IMR-90 (cell line): ENCODE results near the gene AHDC1. TPM values are rescaled to one million over a fixed set of nuclear protein-coding genes. Genes with fewer than 3 reads are reported as not detected.
A peak's percentile ranks its signal among the peaks of the same experiment; 100 is the strongest.

Source experiments
- ATAC-seq: fragments of 200-7000 bp; cut with Tn5 transposase; 2 replicates; pipeline ENCODE4 v1.9.1; 2020; ENCODE audit warnings: low read depth, mild to moderate bottlenecking, moderate library complexity
- BruUV-seq: library from RNA; stranded (reverse); fragments of 400-500 nt; replicated peaks from 2 replicates; lab custom pipeline; 2021; lab: Mats Ljungman, UMichigan
- CTCF ChIA-PET: fragments of 300-600 bp; formaldehyde crosslinking; extraction: SDS; loops from one replicate; lab custom pipeline; 2021; ENCODE audit warnings: antibody characterized with exemption; lab: Yijun Ruan, JAX
- POLR2A ChIA-PET: fragments of 300-600 bp; sonication (Branson Sonifier 250); formaldehyde crosslinking; loops from one replicate; lab custom pipeline; 2022; ENCODE audit warnings: antibody characterized with exemption; ENCODE audit not compliant: unreplicated experiment; lab: Charles Lee
- DNase-seq: peaks from one replicate; pipeline ENCODE4 v3.0.0; 2013
- H2AFZ ChIP-seq: replicated peaks from 2 replicates; pipeline ENCODE3; 2013; ENCODE audit warnings: low read length, mild to moderate bottlenecking; ENCODE audit not compliant: poor library complexity
- H2AK5ac ChIP-seq: 2 replicates; pipeline ENCODE4 v1.6.1; 2013; ENCODE audit warnings: low read depth, low read length, inconsistent platforms
- H2AK9ac ChIP-seq: replicated peaks from 2 replicates; pipeline ENCODE3; 2013; ENCODE audit warnings: mild to moderate bottlenecking, low read depth, low read length, moderate library complexity; ENCODE audit not compliant: poor library complexity
- H2BK120ac ChIP-seq: 2 replicates; pipeline ENCODE4 v1.6.1; 2013; ENCODE audit warnings: low read depth, low read length, inconsistent platforms
- H2BK15ac ChIP-seq: 3 replicates; pipeline ENCODE4 v1.6.1; 2013; ENCODE audit warnings: low read depth, low read length, inconsistent platforms
- H2BK20ac ChIP-seq: 2 replicates; pipeline ENCODE4 v1.6.1; 2013; ENCODE audit warnings: low read depth, mild to moderate bottlenecking, inconsistent platforms, low read length, moderate library complexity
- H2BK5ac ChIP-seq: 2 replicates; pipeline ENCODE4 v1.6.1; 2013; ENCODE audit warnings: mild to moderate bottlenecking, low read depth, low read length, inconsistent platforms; ENCODE audit not compliant: poor library complexity, severe bottlenecking
- H3K14ac ChIP-seq: replicated peaks from 2 replicates; pipeline ENCODE4 v1.6.1; 2013; ENCODE audit warnings: low read depth, low read length, inconsistent platforms
- H3K18ac ChIP-seq: 2 replicates; pipeline ENCODE4 v1.6.1; 2013; ENCODE audit warnings: low read depth, low read length, control low read depth
- H3K23ac ChIP-seq: 2 replicates; pipeline ENCODE4 v1.6.1; 2013; ENCODE audit warnings: low read depth, low read length, inconsistent platforms
- H3K27ac ChIP-seq: 2 replicates; pipeline ENCODE4 v1.5.1; 2013; ENCODE audit warnings: mild to moderate bottlenecking, control low read depth, low read length; ENCODE audit not compliant: insufficient read depth
- H3K27me3 ChIP-seq: 2 replicates; pipeline ENCODE4 v1.6.1; 2013; ENCODE audit warnings: low read length; ENCODE audit not compliant: control insufficient read depth, insufficient read depth
- H3K36me3 ChIP-seq: 2 replicates; pipeline ENCODE4 v1.6.1; 2013; ENCODE audit warnings: low read length, mixed read lengths; ENCODE audit not compliant: control insufficient read depth, insufficient read depth
- H3K4ac ChIP-seq: 2 replicates; pipeline ENCODE4 v1.6.1; 2013; ENCODE audit warnings: low read depth, low read length, inconsistent platforms
- H3K4me1 ChIP-seq: 2 replicates; pipeline ENCODE4 v1.6.1; 2013; ENCODE audit warnings: low read length, mixed read lengths; ENCODE audit not compliant: control insufficient read depth, insufficient read depth
- H3K4me2 ChIP-seq: 2 replicates; pipeline ENCODE4 v1.6.1; 2013; ENCODE audit warnings: low read depth, mild to moderate bottlenecking, control low read depth, low read length, moderate library complexity
- H3K4me3 ChIP-seq: 2 replicates; pipeline ENCODE4 v1.5.1; 2013; ENCODE audit warnings: low read depth, mild to moderate bottlenecking, control low read depth, low read length, moderate library complexity; ENCODE audit not compliant: insufficient read depth
- H3K56ac ChIP-seq: 2 replicates; pipeline ENCODE4 v1.6.1; 2013; ENCODE audit warnings: low read length, inconsistent platforms; ENCODE audit not compliant: insufficient read depth; ENCODE audit errors: extremely low read depth
- H3K79me1 ChIP-seq, 2 experiments: 2 replicates each; pipeline ENCODE4 v1.6.1; 2013; ENCODE audit warnings: low read length in 2 of 2, inconsistent platforms in 1 of 2, low read depth in 1 of 2
- H3K9ac ChIP-seq: 2 replicates; pipeline ENCODE4 v1.6.1; 2013; ENCODE audit warnings: low read depth, low read length, control low read depth
- H3K9me1 ChIP-seq: 2 replicates; pipeline ENCODE4 v1.6.1; 2013; ENCODE audit warnings: low read length, inconsistent platforms; ENCODE audit not compliant: insufficient read depth
- H3K9me3 ChIP-seq: 2 replicates; pipeline ENCODE4 v1.6.1; 2013; ENCODE audit warnings: low read length; ENCODE audit not compliant: control insufficient read depth, insufficient read depth
- H4K20me1 ChIP-seq: 2 replicates; pipeline ENCODE4 v1.6.1; 2013; ENCODE audit warnings: low read length, inconsistent platforms; ENCODE audit not compliant: insufficient read depth
- H4K5ac ChIP-seq: 2 replicates; pipeline ENCODE4 v1.6.1; 2013; ENCODE audit warnings: mild to moderate bottlenecking, low read depth, low read length, control low read depth
- H4K8ac ChIP-seq, 2 experiments: 2 replicates each; pipeline ENCODE4 v1.6.1; 2013; ENCODE audit warnings: low read depth in 2 of 2, low read length in 2 of 2, control low read depth in 1 of 2, inconsistent platforms in 1 of 2
- H4K91ac ChIP-seq: 2 replicates; pipeline ENCODE4 v1.6.1; 2013; ENCODE audit warnings: low read depth, low read length, inconsistent platforms; ENCODE audit not compliant: insufficient read depth
- RFX5 ChIP-seq: IDR thresholded peaks from 2 replicates; pipeline ENCODE4 v1.8.0; 2012; ENCODE audit warnings: low read depth, mild to moderate bottlenecking, low read length, moderate library complexity
- WGBS, 2 experiments: methylation state at CpG; one replicate each; pipeline versions ENCODE4 v1.1.5 to v1.1.7; 2013; ENCODE audit warnings: missing lambda C conversion rate in 2 of 2; ENCODE audit not compliant: insufficient read length in 1 of 2; ENCODE audit errors: extremely low coverage in 2 of 2; 5-methylcytosine and 5-hydroxymethylcytosine counted together
- dilution Hi-C: fragments of 300-500 bp; cut with HindIII; formaldehyde crosslinking; loops from one replicate; pipeline ENCODE4 v1.14.3; 2018; ENCODE audit warnings: low sequenced_read_pairs; ENCODE audit not compliant: unreplicated experiment
- in situ Hi-C: fragments of 300-500 bp; cut with MboI; formaldehyde crosslinking; loops from 3 replicates; pipeline ENCODE4 v1.14.3; 2019; ENCODE audit warnings: low sequenced_read_pairs, inconsistent platforms, mixed read lengths
- intact Hi-C: fragments of 100-400 bp; cut with micrococcal nuclease; formaldehyde crosslinking; loops from 2 replicates; pipeline ENCODE4 v1.10.0; 2022
- polyA plus RNA-seq, 3 experiments: library from polyadenylated mRNA; depleted of rRNA; stranded (reverse); fragments of >200 nt; gene quantifications; 2 replicates each; pipeline ENCODE4 v1.2.3, GENCODE V29; 2012; ENCODE audit warnings: low replicate concordance in 1 of 3
- total RNA-seq: library from RNA; depleted of rRNA; stranded (reverse); fragments of >200 nt; gene quantifications from 2 replicates; pipeline ENCODE4 v1.2.3, GENCODE V29; 2012

Gene AHDC1
- total and polyA plus RNA-seq, 2 of the 4 experiments (the other 2 are of a cell fraction), result 2.0 to 11.6 TPM

GRCh38 chr1:27567971-27568299 is 36.0 kb downstream of the AHDC1 start:
- H3K4ac ChIP-seq, result peak overlapping the region; percentile 74
- POLR2A ChIA-PET, result no interaction called here
- H3K79me1 ChIP-seq, result peaks cover 48 to 95% of the 10 kb centered on the region in 2 experiments; a peak in 3 of 4 replicates
- TF ChIP-seq RFX5, result no peak
- peak overlapping the region; percentile 65; the same call in 1 of the 2 replicates for H4K91ac ChIP-seq
- peak overlapping the region; percentile 74; the same call in 1 of the 2 replicates for H2AK5ac ChIP-seq
- H4K20me1 ChIP-seq, result peaks cover 59% of the 10 kb centered on the region
- no peaks in the 10 kb centered on the region for H3K9me3 ChIP-seq
- no TSS peak for BruUV-seq
- H3K27me3 ChIP-seq, result no peaks in the 10 kb centered on the region
- H3K56ac ChIP-seq, result no peak overlapping the region
- no peak overlapping the region for H2BK15ac ChIP-seq
- peak overlapping the region; percentile 74 for H2AFZ ChIP-seq
- no peak overlapping the region for H3K18ac ChIP-seq
- in situ Hi-C loops, result no loop called here
- DNase-seq (no peak), ATAC-seq (no peak)
- H4K8ac ChIP-seq, result peak overlapping the region in 1 of 2 experiments; percentile 71; a peak in 1 of 4 replicates
- WGBS, 2 experiments, result 93% methylated on average over 2 of the region's 8 CpGs; no CpG with 5 or more reads in 1 of the 2 experiments
- H4K5ac ChIP-seq, result no peak overlapping the region
- CTCF ChIA-PET, result interaction anchor here (3.0 kb wide), 1 partner anchor 11 kb away, joined by 13 read pairs; no protein-coding TSS in a partner anchor
- dilution Hi-C loops, result no loop called here
- H3K14ac ChIP-seq, result peak overlapping the region; percentile 53; the same call in 1 of the 2 replicates
- H2AK9ac ChIP-seq, result peak overlapping the region; percentile 95
- no peak overlapping the region for H3K27ac ChIP-seq
- H3K9me1 ChIP-seq, result peaks cover 29% of the 10 kb centered on the region
- no peak overlapping the region for H2BK20ac ChIP-seq
- no peak overlapping the region for H2BK5ac ChIP-seq
- H3K4me3 ChIP-seq, result no peak overlapping the region
- H3K36me3 ChIP-seq, result no peaks in the 10 kb centered on the region
- H2BK120ac ChIP-seq, result peak overlapping the region; percentile 6
- intact Hi-C loops, result no loop called here
- H3K4me2 ChIP-seq, result peak overlapping the region; percentile 52
- no peak overlapping the region for H3K9ac ChIP-seq
- peak overlapping the region; percentile 17; the same call in 1 of the 2 replicates for H3K23ac ChIP-seq
- peaks cover 62% of the 10 kb centered on the region for H3K4me1 ChIP-seq
